MV-4-11 (cell line): ENCODE results near the gene RASSF8.

Source experiments
- DNase-seq: peaks from one replicate; lab custom pipeline; 2025; lab: John Stamatoyannopoulos, UW

The RASSF8 gene

GRCh38 chr12:26126340-26127284 lies 168.1 kb downstream of the RASSF8 start:
- peak; percentile 54 for DNase-seq

- no peak for DNase-seq
These were observed 168.9 kb downstream of the RASSF8 start for GRCh38 chr12:26127404-26127803.

GRCh38 chr12:26128168-26128567 lies 169.7 kb downstream of the RASSF8 start:
- DNase-seq: no peak
